Measurements from ENCODE around the gene MOXD1. TPM values are rescaled to one million over a fixed set of nuclear protein-coding genes. Genes with fewer than 3 reads are reported as not detected.

MOXD1 gene
- total RNA-seq, 1 donor, result 19.5 TPM

DNA sequence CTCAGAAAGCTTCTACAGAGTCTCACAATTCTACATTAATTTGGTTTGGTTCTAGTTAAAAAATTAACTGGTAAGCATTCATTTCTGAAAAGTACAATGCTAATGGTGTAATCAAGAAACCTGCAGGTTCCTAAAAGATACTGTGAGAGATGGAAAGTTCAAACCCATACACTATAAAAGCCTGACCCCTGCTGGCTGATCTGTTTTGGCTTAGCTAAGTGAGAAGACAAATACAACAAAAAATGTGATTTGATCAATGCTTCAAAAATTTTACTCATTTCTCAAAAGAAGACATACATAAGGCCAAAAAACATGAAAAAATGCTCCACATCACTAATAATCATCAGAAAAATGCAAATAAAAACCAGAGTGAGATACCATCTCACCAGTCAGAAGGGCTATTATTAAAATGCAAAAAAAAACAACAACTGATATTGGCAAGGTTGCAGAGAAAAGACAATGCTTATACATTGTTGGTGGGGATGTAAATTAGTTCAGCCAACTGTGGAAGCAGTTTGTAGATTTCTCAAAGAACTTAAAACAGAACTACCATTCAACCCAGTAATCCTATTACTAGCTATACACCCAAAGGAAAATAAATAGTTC, 102.8 kb downstream of the MOXD1 start:
- H3K79me2 ChIP-seq (ENCODE audit: insufficient read depth, low read length), result no peaks in the 10 kb centered on the region
- no peaks in the 10 kb centered on the region for H4K20me1 ChIP-seq (ENCODE audit: insufficient read depth, low read length)
- H2AFZ ChIP-seq (ENCODE audit: low read length), result no peak overlapping the region
- no peaks in the 10 kb centered on the region for H3K36me3 ChIP-seq (ENCODE audit: insufficient read depth, low read length)
- no peak overlapping the region for H3K4me3 ChIP-seq (ENCODE audit: insufficient read depth, low read length)
- no peaks in the 10 kb centered on the region for H3K27me3 ChIP-seq (ENCODE audit: insufficient read depth, low read length)
- H3K4me2 ChIP-seq (ENCODE audit: insufficient read depth, low read length), result no peak overlapping the region
- TF ChIP-seq, protein P1, sequence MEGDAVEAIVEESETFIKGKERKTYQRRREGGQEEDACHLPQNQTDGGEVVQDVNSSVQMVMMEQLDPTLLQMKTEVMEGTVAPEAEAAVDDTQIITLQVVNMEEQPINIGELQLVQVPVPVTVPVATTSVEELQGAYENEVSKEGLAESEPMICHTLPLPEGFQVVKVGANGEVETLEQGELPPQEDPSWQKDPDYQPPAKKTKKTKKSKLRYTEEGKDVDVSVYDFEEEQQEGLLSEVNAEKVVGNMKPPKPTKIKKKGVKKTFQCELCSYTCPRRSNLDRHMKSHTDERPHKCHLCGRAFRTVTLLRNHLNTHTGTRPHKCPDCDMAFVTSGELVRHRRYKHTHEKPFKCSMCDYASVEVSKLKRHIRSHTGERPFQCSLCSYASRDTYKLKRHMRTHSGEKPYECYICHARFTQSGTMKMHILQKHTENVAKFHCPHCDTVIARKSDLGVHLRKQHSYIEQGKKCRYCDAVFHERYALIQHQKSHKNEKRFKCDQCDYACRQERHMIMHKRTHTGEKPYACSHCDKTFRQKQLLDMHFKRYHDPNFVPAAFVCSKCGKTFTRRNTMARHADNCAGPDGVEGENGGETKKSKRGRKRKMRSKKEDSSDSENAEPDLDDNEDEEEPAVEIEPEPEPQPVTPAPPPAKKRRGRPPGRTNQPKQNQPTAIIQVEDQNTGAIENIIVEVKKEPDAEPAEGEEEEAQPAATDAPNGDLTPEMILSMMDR (IDR thresholded peaks at IDR 0.05; ENCODE audit: extremely low read depth, low read depth, low read length), result peak; percentile 73
- H3K27ac ChIP-seq (ENCODE audit: low read depth, low read length), result no peak overlapping the region
- H3K4me1 ChIP-seq (ENCODE audit: insufficient read depth, low read length), result no peaks in the 10 kb centered on the region
- no peaks in the 10 kb centered on the region for H3K9me3 ChIP-seq (ENCODE audit: low read depth, low read length)
- DNase-seq (ENCODE audit: insufficient read length, low spot score, missing footprints), result no peak

DNA sequence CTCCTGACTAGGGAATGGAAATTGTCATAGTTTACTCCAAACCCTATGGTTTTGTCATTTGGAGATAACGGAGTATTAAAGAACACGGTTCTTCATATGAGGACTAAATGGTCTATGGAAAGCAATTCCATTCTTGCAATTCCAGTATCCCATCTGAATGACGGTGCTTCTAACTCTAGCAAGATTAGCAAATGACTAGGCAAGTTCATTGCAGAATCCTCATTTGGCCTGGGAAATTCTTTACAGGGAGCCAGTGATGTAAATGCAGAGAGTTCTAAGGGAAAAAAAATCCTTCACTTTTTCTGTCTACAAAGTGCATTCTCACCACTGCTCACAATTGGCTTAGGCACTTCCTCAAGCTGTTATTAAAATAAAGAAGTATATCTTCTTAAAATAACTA, 111.5 kb downstream of the MOXD1 start:
- Histone ChIP-seq H3K27ac (ENCODE audit: low read depth, low read length) (no peak overlapping the region), H4K20me1 (ENCODE audit: insufficient read depth, low read length) (no peaks in the 10 kb centered on the region), H3K36me3 (ENCODE audit: insufficient read depth, low read length) (no peaks in the 10 kb centered on the region), H3K4me3 (ENCODE audit: insufficient read depth, low read length) (no peak overlapping the region), H3K4me1 (ENCODE audit: insufficient read depth, low read length) (no peaks in the 10 kb centered on the region), H3K79me2 (ENCODE audit: insufficient read depth, low read length) (no peaks in the 10 kb centered on the region), H3K4me2 (ENCODE audit: insufficient read depth, low read length) (no peak overlapping the region), H3K27me3 (ENCODE audit: insufficient read depth, low read length) (no peaks in the 10 kb centered on the region), H3K9me3 (ENCODE audit: low read depth, low read length) (no peaks in the 10 kb centered on the region), H2AFZ (ENCODE audit: low read length) (no peak overlapping the region)
- DNase-seq (ENCODE audit: insufficient read length, low spot score, missing footprints), result no peak
- TF ChIP-seq, protein P1 (IDR thresholded peaks at IDR 0.05; ENCODE audit: extremely low read depth, low read depth, low read length), result no peak

DNA sequence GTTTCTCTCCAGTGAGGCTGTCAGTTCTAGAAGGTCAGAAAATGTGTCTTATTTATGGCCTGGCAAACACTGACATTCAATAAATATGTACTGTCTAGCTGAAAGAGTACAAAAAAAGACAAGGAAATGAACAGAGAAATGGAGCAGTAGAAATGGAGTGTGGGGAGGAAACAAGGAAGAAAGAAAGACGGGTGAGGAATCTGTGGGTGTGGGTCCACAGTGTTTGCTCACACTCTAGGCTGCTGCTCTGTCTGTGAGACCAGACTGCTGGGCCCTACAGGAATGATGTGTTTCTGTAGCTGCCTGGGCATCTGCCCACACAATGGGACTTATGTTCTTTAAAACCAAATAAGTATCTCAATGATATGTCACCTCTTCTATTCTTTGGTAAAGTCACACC, 114.2 kb downstream of the MOXD1 start:
- Histone ChIP-seq H3K9me3 (ENCODE audit: low read depth, low read length) (no peaks in the 10 kb centered on the region), H3K27ac (ENCODE audit: low read depth, low read length) (no peak overlapping the region), H3K36me3 (ENCODE audit: insufficient read depth, low read length) (no peaks in the 10 kb centered on the region), H3K27me3 (ENCODE audit: insufficient read depth, low read length) (no peaks in the 10 kb centered on the region), H4K20me1 (ENCODE audit: insufficient read depth, low read length) (no peaks in the 10 kb centered on the region), H2AFZ (ENCODE audit: low read length) (no peak overlapping the region), H3K79me2 (ENCODE audit: insufficient read depth, low read length) (no peaks in the 10 kb centered on the region), H3K4me3 (ENCODE audit: insufficient read depth, low read length) (no peak overlapping the region), H3K4me2 (ENCODE audit: insufficient read depth, low read length) (no peak overlapping the region), H3K4me1 (ENCODE audit: insufficient read depth, low read length) (no peaks in the 10 kb centered on the region)
- no peak for DNase-seq (ENCODE audit: insufficient read length, low spot score, missing footprints)
- TF ChIP-seq, protein P1 (IDR thresholded peaks at IDR 0.05; ENCODE audit: extremely low read depth, low read depth, low read length), result no peak

DNA sequence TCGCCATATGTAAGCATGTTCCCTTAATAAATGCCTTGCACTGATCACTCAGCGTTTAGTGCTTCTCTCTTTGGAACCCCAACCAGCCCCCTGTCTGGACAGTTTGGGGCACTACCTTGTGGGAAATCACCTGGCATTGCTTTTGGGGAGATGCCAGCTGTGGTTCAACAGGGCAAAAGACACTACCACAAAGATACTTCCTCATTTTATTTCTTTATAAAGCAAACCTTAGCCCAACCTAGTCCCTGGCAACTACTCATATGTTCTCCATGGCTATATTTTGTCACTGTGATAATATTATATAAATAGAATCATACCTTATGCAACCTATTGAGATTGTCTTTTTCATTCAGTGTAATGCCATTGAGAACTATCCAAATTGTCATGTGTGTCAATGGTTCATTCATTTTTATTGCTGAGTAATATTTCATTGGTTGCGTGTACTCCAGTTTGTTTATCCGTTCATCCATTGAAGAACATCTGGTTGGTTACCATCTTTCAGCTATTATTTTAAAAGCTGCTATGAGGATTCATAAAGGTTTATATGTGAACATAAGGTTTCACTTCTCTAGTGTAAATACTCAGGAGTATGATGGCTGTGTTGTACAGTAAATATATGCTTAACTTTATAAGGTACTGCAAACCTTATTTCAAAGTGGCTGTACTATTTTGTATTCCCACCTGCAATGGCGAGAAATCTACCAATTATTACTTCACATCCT, 114.8 kb downstream of the MOXD1 start:
- Histone ChIP-seq H3K79me2 (ENCODE audit: insufficient read depth, low read length) (no peaks in the 10 kb centered on the region), H3K27me3 (ENCODE audit: insufficient read depth, low read length) (no peaks in the 10 kb centered on the region), H3K9me3 (ENCODE audit: low read depth, low read length) (no peaks in the 10 kb centered on the region), H4K20me1 (ENCODE audit: insufficient read depth, low read length) (no peaks in the 10 kb centered on the region), H3K4me2 (ENCODE audit: insufficient read depth, low read length) (no peak overlapping the region), H3K36me3 (ENCODE audit: insufficient read depth, low read length) (no peaks in the 10 kb centered on the region), H2AFZ (ENCODE audit: low read length) (no peak overlapping the region), H3K4me1 (ENCODE audit: insufficient read depth, low read length) (no peaks in the 10 kb centered on the region), H3K4me3 (ENCODE audit: insufficient read depth, low read length) (no peak overlapping the region), H3K27ac (ENCODE audit: low read depth, low read length) (no peak overlapping the region)
- TF ChIP-seq, protein P1 (IDR thresholded peaks at IDR 0.05; ENCODE audit: extremely low read depth, low read depth, low read length), result no peak
- DNase-seq (ENCODE audit: insufficient read length, low spot score, missing footprints), result no peak

All from osteoblast (primary cell).